EH (cell line): ENCODE measurements around the gene WASHC3.
"Not testable (repeated sequence)": the region's sequence is repeated elsewhere in the genome, so short reads cannot be mapped to it uniquely, and the experiment has no call there.

Experiments used
- DNase-seq: peaks from one replicate; pipeline ENCODE4 v3.0.0-alpha.2; 2015; ENCODE audit warnings: low read depth

WASHC3 gene

GRCh38 chr12:102050660-102051430 lies 10.9 kb downstream of the WASHC3 start:
- no peak for DNase-seq

- DNase-seq = no peak
These were observed 17.9 kb downstream of the WASHC3 start for GRCh38 chr12:102043928-102044327.

GRCh38 chr12:102033991-102034745 lies 27.6 kb downstream of the WASHC3 start:
- DNase-seq = no peak

GRCh38 chr12:102031852-102032251 lies 29.9 kb downstream of the WASHC3 start:
- DNase-seq = no peak

GRCh38 chr12:102029141-102029540 lies 32.6 kb downstream of the WASHC3 start:
- no peak for DNase-seq

- no peak for DNase-seq
These were observed 35.1 kb downstream of the WASHC3 start for GRCh38 chr12:102026728-102027127.

GRCh38 chr12:102024765-102025164 lies 37.0 kb downstream of the WASHC3 start:
- DNase-seq = no peak

- DNase-seq = peak; percentile 73
These were observed 38.4 kb downstream of the WASHC3 start for GRCh38 chr12:102023343-102023930.

- no peak for DNase-seq
These were observed 39.5 kb downstream of the WASHC3 start for GRCh38 chr12:102022286-102022685.

GRCh38 chr12:102021540-102022246 lies 40.1 kb downstream of the WASHC3 start:
- peak; percentile 49 for DNase-seq

- DNase-seq = not testable (repeated sequence)
These were observed 43.2 kb downstream of the WASHC3 start for GRCh38 chr12:102018607-102019006.

- DNase-seq = no peak
These were observed 45.3 kb downstream of the WASHC3 start for GRCh38 chr12:102016472-102016871.

- DNase-seq = no peak
These were observed 51.4 kb downstream of the WASHC3 start for GRCh38 chr12:102010265-102010994.

- DNase-seq = no peak
These were observed 52.0 kb downstream of the WASHC3 start for GRCh38 chr12:102009796-102010195.

- DNase-seq = no peak
These were observed 53.1 kb downstream of the WASHC3 start for GRCh38 chr12:102008615-102009126.

GRCh38 chr12:102005256-102005655 lies 56.5 kb downstream of the WASHC3 start:
- no peak for DNase-seq

GRCh38 chr12:101997102-101997501 lies 64.7 kb downstream of the WASHC3 start:
- DNase-seq = no peak

- DNase-seq = no peak
These were observed 66.1 kb downstream of the WASHC3 start for GRCh38 chr12:101995684-101996083.

- DNase-seq = peak; percentile 1
These were observed 69.7 kb downstream of the WASHC3 start for GRCh38 chr12:101992091-101992490.

GRCh38 chr12:101982307-101982706 lies 79.5 kb downstream of the WASHC3 start:
- DNase-seq = no peak

GRCh38 chr12:101981868-101982267 lies 79.9 kb downstream of the WASHC3 start:
- no peak for DNase-seq
